Posterior vena cava (tissue), 2 donors: Measurements from ENCODE around the gene AIDA. TPM values are rescaled to one million over a fixed set of nuclear protein-coding genes. Genes with fewer than 3 reads are reported as not detected.
"Not testable (repeated sequence)": the region's sequence is repeated elsewhere in the genome, so short reads cannot be mapped to it uniquely, and the experiment has no call there.

ENCODE experiments used
- DNase-seq: peaks from one replicate; pipeline ENCODE4 v3.0.0-alpha.2; 2020; ENCODE audit warnings: low spot score
- intact Hi-C, 2 donors: fragments of 100-400 bp; cut with DNase I; formaldehyde crosslinking; loops; one replicate each; pipeline versions ENCODE4 v1.14.1 to v1.14.2; 2022 to 2023
- long read RNA-seq, 2 donors: library from polyadenylated mRNA; unstranded; transcript quantifications; one replicate each; pipeline ENCODE4 v2.0.0, GENCODE V29; 2020 to 2021
- total RNA-seq, 2 donors: library from RNA; stranded (reverse); fragmentation: NEBNext Ultra II Directional; extraction: Animal tissue kit (Norgen Biotek cat#: 25700); gene quantifications; one replicate each; pipeline ENCODE4 v1.2.1, GENCODE V29; 2021
- donor health status: DM: yes; HTN: yes; CAD: no.
- donor health status: DM: yes; HTN: yes; CAD: no.

Gene AIDA, protein sequence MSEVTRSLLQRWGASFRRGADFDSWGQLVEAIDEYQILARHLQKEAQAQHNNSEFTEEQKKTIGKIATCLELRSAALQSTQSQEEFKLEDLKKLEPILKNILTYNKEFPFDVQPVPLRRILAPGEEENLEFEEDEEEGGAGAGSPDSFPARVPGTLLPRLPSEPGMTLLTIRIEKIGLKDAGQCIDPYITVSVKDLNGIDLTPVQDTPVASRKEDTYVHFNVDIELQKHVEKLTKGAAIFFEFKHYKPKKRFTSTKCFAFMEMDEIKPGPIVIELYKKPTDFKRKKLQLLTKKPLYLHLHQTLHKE
- 100 to 1,000 TPM; 106 to 136 TPM for total RNA-seq
- long read RNA-seq, donor 1, transcript AIDA-201 (10 exons, 3,008 nt): major isoform, 33 of 40 reads
- long read RNA-seq, donor 1, partial matches to known transcripts: 4 of 40 reads
- long read RNA-seq, donor 1, other reads (novel, unspliced or antisense): 3 of 40 reads
- long read RNA-seq, donor 2, transcript AIDA-201 (10 exons, 3,008 nt): major isoform, 15 of 28 reads
- long read RNA-seq, donor 2, partial matches to known transcripts: 2 of 28 reads
- long read RNA-seq, donor 2, other reads (novel, unspliced or antisense): 11 of 28 reads

GRCh38 chr1:222712253-222713090 is at the start of gene AIDA, which contains the start of gene BROX:
Gene AIDA, minus strand, starts transcription at chr1:222712491. Its CDS starts 174 bp downstream, at chr1:222712317.
Gene BROX, plus strand, starts transcription at chr1:222712564. Its CDS starts 3,136 bp downstream, at chr1:222715700.
- peak; percentile 99 for DNase-seq
- intact Hi-C loops: no loop called here

- no peak for DNase-seq
- intact Hi-C loops: no loop called here
These were observed 48.8 kb upstream of the AIDA start for GRCh38 chr1:222761083-222761482.

GRCh38 chr1:222759451-222760035 is 47.3 kb upstream of the AIDA start:
- intact Hi-C loops: no loop called here
- no peak for DNase-seq

DNA sequence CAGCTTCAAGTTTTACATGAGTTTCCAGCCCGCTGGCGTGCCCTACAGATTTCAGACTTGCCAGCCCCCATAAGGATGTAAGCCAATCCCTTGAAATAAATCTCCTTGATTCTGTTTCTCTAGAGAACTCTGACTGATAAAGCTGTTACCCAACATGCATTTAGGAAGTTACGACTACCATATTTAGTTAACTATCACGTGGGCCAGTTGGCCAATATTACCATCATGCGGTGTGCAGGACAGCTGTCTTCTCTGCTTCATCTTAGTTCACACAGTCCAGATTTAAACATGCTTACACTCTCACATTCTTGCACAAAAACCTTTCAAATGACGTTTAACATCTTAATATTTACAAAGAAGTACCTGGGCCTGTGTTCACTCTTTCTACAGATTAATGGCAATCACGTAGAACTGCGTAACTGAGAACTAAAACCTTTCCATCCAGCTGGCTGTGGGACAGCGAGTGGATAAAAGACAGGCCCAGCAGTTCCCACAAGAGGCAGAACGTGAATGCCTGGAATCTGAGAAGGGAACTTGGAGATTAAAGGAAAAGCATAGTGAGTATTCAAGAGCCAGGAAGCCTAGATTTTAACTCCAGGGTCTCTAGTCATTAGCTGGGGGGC is 45.5 kb upstream of the AIDA start:
- DNase-seq: no peak
- intact Hi-C loops: no loop called here

- peak; percentile 85 for DNase-seq
- intact Hi-C loops: no loop called here
These were observed 42.3 kb upstream of the AIDA start for GRCh38 chr1:222754366-222755139.

- intact Hi-C loops: no loop called here
- no peak for DNase-seq
These were observed 39.0 kb upstream of the AIDA start for GRCh38 chr1:222751255-222751654.

DNA sequence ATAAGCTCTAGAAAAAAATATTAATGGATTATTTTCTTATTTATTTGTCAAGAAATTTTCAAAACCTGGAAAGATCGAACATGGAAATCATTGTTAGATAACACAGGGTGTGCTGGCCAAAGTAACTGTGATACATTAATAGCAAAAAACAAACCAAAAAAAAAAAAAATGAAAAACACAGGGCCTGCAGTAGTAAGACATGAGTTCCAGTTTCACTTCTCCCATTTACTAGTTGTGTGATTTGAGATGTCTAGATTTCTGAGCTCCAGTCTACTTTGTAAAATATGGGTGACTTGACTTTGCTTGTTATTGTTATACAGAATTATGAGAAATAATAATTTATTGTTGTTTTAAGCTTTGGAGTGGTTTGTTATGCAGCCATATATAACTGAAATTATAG is 38.4 kb upstream of the AIDA start:
- intact Hi-C loops: no loop called here
- DNase-seq: no peak

DNA sequence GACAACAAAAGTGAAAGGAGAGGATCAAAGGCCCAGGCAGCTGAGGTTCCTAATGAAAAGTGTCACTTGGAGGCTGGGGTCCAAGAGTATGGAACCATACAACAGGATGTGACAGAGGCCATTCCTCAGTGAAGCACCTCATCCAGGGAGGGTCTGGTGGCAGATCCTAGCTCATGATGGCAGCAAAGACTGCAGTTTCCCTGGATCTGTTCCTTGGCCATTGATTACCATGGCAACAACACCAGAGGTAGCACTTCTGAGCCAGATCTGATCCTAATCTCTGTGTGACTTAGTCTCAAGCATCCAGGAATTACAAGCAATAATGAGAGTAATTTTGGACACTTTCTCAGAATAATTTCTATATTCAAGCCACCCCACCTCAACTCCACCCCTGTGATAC is 37.6 kb upstream of the AIDA start:
- intact Hi-C loops: loop anchor here in 1 of 2 donors (10.0 kb wide), 1 partner anchor 335 kb away; no protein-coding TSS in a partner anchor
- no peak for DNase-seq

- not testable (repeated sequence) for DNase-seq
- intact Hi-C loops: loop anchor here in 1 of 2 donors (10.0 kb wide), 1 partner anchor 343 kb away; no protein-coding TSS in a partner anchor
These were observed 29.6 kb upstream of the AIDA start for GRCh38 chr1:222741630-222742457.

GRCh38 chr1:222739929-222740328 is 27.6 kb upstream of the AIDA start:
- DNase-seq: no peak
- intact Hi-C loops: loop anchor here in 1 of 2 donors (10.0 kb wide), 1 partner anchor 345 kb away; no protein-coding TSS in a partner anchor

DNA sequence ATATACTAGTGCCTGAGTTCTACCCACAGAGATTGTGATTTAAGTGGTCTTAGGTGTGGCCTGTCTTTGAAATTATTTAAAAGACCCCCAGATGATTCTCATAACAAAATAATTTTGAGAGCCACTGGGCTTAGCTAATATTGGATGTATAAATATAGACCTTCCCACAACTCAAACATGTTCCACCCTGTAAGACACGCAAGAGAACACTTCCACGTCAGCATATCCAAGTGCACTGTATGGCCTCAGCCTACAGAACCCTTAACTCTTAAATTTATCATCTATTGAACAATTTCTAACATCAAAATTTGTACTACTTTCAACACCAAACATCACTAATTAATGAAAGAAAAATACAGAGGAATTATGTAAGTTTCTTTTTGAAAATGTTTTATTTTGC is 27.2 kb upstream of the AIDA start:
- intact Hi-C loops: no loop called here
- DNase-seq: no peak

DNA sequence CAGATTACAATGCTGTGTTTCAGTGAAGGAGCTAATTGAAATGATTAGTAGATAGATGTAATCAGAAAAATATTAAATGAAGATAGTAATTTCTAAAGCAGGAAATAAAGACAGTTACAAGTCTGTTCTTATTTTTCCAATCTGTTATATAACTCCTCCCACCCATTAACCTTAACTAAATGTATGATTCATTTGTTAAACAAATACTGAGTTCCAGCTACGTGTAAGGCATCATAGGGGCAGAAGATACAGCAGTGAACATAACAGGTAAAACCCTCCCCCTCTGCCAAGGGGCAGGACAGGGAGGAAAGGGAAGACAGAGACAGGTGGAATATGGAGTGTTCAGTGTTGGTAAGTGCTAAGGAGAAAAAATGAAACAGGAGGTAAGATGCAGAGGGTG is 24.7 kb upstream of the AIDA start, which contains the start of gene FAM177B:
TSS of gene FAM177B (plus strand) at position 231 of the 400 bp plus-strand sequence. CDS start 9,344 bp downstream, outside the sequence.
- intact Hi-C loops: no loop called here
- no peak for DNase-seq

GRCh38 chr1:222736470-222736869 is 24.2 kb upstream of the AIDA start:
- intact Hi-C loops: no loop called here
- no peak for DNase-seq

GRCh38 chr1:222734740-222735139 is 22.4 kb upstream of the AIDA start:
- intact Hi-C loops: no loop called here
- no peak for DNase-seq

DNA sequence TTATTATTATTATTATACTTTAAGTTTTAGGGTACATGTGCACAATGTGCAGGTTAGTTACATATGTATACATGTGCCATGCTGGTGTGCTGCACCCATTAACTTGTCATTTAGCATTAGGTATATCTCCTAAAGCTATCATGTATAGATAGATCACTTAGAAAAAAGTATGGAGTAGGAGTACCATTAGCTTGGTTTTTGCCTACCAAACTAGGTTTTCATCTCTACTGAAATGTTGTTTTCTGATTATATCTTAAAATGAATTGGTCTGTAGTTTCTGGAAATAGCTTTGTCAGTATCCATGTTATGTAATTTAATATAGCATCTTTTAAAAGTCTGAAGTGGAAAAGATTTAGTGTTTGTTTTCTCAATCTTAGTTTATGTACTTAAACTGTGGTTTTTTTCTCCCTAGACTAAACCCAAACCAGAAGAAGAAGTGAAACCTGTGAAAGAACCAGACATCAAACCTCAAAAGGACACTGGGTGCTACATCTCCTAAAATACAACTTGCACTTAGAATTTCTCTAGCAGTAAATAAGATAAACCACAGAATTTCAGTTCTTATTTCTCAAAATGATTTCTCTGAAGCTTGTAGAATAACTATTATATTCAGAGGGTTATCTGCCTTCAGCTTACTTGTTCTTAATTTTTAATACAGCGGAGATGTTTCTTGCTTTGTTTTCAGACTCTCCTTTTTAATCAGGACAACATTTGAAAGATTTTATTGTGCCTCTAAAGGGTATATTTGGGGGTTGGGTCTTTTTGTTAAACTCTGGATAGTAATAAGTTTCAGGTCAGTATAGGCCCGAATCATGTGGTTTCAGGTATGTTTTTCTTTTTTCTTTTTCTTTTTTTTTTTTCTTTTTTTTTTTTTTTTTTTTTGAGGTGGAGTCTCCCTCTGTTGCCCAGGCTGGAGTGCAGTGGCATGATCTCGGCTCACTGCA is 20.2 kb upstream of the AIDA start:
- intact Hi-C loops: no loop called here
- no peak for DNase-seq

GRCh38 chr1:222730866-222731265 is 18.6 kb upstream of the AIDA start:
- intact Hi-C loops: no loop called here
- no peak for DNase-seq
